OCI-LY1 (cell line): ENCODE data around the gene BRD7.
"Not testable (repeated sequence)": the region's sequence is repeated elsewhere in the genome, so short reads cannot be mapped to it uniquely, and the experiment has no call there.

Source experiments
- H2AFZ ChIP-seq: fragments of 200-600 bp; sonication (generic), shearing (Covaris generic); 2 replicates; pipeline ENCODE4 v1.6.0; 2014; ENCODE audit warnings: antibody characterized with exemption, mild to moderate bottlenecking, low read length
- H3F3A ChIP-seq: fragments of 200-600 bp; sonication (generic), shearing (Covaris generic); 2 replicates; pipeline ENCODE4 v1.6.0; 2014; ENCODE audit warnings: mild to moderate bottlenecking, antibody characterized with exemption, low read length, moderate library complexity; ENCODE audit not compliant: insufficient read depth
- H3K27ac ChIP-seq: fragments of 200-600 bp; sonication (generic); 2 replicates; pipeline ENCODE4 v1.5.1; 2014; ENCODE audit warnings: low read length, mixed run types, mild to moderate bottlenecking, low read depth; ENCODE audit not compliant: poor library complexity, severe bottlenecking
- H3K27me3 ChIP-seq: fragments of 200-600 bp; sonication (generic); 2 replicates; pipeline ENCODE4 v1.6.0; 2014; ENCODE audit warnings: antibody characterized with exemption, mild to moderate bottlenecking, low read length, moderate library complexity; ENCODE audit not compliant: insufficient read depth
- H3K36me3 ChIP-seq: fragments of 200-600 bp; sonication (generic); 2 replicates; pipeline ENCODE4 v1.6.1; 2014; ENCODE audit warnings: mild to moderate bottlenecking, antibody characterized with exemption, low read length, moderate library complexity, mixed read lengths; ENCODE audit not compliant: insufficient read depth
- H3K4me1 ChIP-seq: fragments of 200-600 bp; sonication (generic); 2 replicates; pipeline ENCODE4 v1.5.1; 2014; ENCODE audit warnings: mild to moderate bottlenecking, low read length, moderate library complexity; ENCODE audit not compliant: insufficient read depth, severe bottlenecking
- H3K4me2 ChIP-seq: fragments of 200-600 bp; sonication (generic), shearing (Covaris generic); 2 replicates; pipeline ENCODE4 v1.6.1; 2014; ENCODE audit warnings: low read length
- H3K4me3 ChIP-seq: fragments of 200-600 bp; sonication (generic); 2 replicates; pipeline ENCODE4 v1.5.1; 2014; ENCODE audit warnings: low read length, low read depth, mild to moderate bottlenecking, mixed read lengths; ENCODE audit not compliant: poor library complexity, severe bottlenecking
- H3K79me2 ChIP-seq: fragments of 200-600 bp; shearing (Covaris generic); 2 replicates; pipeline ENCODE4 v1.6.1; 2016; ENCODE audit warnings: mixed run types, low read length, mixed read lengths; ENCODE audit not compliant: insufficient read depth
- H3K9ac ChIP-seq: fragments of 200-600 bp; sonication (generic), shearing (Covaris generic); 2 replicates; pipeline ENCODE4 v1.6.1; 2014; ENCODE audit warnings: mild to moderate bottlenecking, low read length, mixed read lengths
- H3K9me2 ChIP-seq: fragments of 200-600 bp; sonication (generic), shearing (Covaris generic); 2 replicates; pipeline ENCODE4 v1.6.1; 2014; ENCODE audit warnings: low read depth, mild to moderate bottlenecking, low read length, mixed read lengths
- H3K9me3 ChIP-seq: fragments of 200-600 bp; shearing (Covaris generic); 2 replicates; pipeline ENCODE4 v1.6.1; 2014; ENCODE audit warnings: low read length, mixed read lengths
- H4K20me1 ChIP-seq: fragments of 200-600 bp; sonication (generic), shearing (Covaris generic); 2 replicates; pipeline ENCODE4 v1.6.0; 2016; ENCODE audit warnings: mild to moderate bottlenecking, low read length; ENCODE audit not compliant: insufficient read depth
- EZH2 ChIP-seq: fragments of 200-600 bp; sonication (generic), shearing (Covaris generic); IDR thresholded peaks from 2 replicates; pipeline ENCODE4 v1.8.0; 2017; ENCODE audit warnings: borderline replicate concordance, mixed run types, mild to moderate bottlenecking, antibody characterized with exemption, low read length, moderate library complexity, mixed read lengths
- TF ChIP-seq, protein P1 (sequence below): fragments of 200-600 bp; sonication (generic), shearing (Covaris generic); IDR thresholded peaks from 2 replicates; pipeline ENCODE4 v1.5.1; 2017; ENCODE audit warnings: mild to moderate bottlenecking, antibody characterized with exemption, low read length, moderate library complexity, mixed read lengths

BRD7 gene

DNA sequence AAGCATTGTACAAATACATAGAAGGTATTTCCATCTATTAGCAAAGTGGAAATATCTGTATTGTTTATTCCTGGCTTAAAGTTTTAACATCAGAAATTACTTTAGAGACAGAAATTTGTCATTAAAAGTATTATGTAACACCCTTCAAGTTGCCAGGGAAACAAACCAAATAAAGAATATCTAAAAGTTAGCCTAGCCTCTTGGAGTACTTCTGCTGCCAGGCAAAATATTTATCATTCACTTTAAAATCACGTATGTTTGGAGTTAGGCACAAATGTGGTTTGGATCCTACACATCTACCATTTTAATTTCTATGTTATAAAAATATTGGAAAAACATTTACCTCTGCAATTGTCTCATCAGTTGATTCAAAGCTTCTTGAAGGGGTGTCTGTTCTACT lies 14.7 kb downstream of the BRD7 start:
- 0 out of 2 replicates have a peak, but pooled peaks cover 5% of the 10 kb centered on the region for H3F3A ChIP-seq
- no peaks in the 10 kb centered on the region for H3K9me2 ChIP-seq
- H3K4me3 ChIP-seq = no peak overlapping the region
- TF ChIP-seq, protein P1, sequence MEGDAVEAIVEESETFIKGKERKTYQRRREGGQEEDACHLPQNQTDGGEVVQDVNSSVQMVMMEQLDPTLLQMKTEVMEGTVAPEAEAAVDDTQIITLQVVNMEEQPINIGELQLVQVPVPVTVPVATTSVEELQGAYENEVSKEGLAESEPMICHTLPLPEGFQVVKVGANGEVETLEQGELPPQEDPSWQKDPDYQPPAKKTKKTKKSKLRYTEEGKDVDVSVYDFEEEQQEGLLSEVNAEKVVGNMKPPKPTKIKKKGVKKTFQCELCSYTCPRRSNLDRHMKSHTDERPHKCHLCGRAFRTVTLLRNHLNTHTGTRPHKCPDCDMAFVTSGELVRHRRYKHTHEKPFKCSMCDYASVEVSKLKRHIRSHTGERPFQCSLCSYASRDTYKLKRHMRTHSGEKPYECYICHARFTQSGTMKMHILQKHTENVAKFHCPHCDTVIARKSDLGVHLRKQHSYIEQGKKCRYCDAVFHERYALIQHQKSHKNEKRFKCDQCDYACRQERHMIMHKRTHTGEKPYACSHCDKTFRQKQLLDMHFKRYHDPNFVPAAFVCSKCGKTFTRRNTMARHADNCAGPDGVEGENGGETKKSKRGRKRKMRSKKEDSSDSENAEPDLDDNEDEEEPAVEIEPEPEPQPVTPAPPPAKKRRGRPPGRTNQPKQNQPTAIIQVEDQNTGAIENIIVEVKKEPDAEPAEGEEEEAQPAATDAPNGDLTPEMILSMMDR = no peak
- no peak for TF ChIP-seq EZH2
- no peaks in the 10 kb centered on the region for H3K4me1 ChIP-seq
- H3K27ac ChIP-seq = no peak overlapping the region
- H3K9ac ChIP-seq = no peak overlapping the region
- H3K27me3 ChIP-seq = no peaks in the 10 kb centered on the region
- no peaks in the 10 kb centered on the region for H3K9me3 ChIP-seq
- no peak overlapping the region for H3K4me2 ChIP-seq
- H4K20me1 ChIP-seq = 0 out of 2 replicates have a peak, but pooled peaks cover 4% of the 10 kb centered on the region
- H3K79me2 ChIP-seq = peaks cover 6% of the 10 kb centered on the region; the same call in 1 of the 2 replicates
- no peak overlapping the region for H2AFZ ChIP-seq
- peaks cover 73% of the 10 kb centered on the region for H3K36me3 ChIP-seq

DNA sequence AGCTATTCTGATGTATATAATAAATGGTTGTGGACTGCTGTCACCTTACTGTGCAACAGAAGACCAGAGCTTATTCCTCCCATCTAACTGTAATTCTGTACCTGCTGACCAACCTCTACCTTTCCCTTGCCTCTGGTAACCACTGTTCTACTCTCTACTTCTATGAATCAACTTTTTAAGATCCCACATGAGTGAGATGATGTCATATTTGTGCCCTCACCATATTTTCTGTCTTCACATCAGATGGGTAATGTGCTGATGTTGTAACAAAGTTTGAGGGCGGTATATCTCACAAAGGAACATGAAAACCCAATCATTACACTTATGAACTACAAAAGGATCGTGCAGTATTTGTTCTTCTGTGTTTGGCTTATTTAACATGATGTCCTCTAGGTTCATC lies 16.8 kb downstream of the BRD7 start:
- H3K9me2 ChIP-seq = no peaks in the 10 kb centered on the region
- H4K20me1 ChIP-seq = 0 out of 2 replicates have a peak, but pooled peaks cover 4% of the 10 kb centered on the region
- H3K4me2 ChIP-seq = no peak overlapping the region
- peaks cover 63% of the 10 kb centered on the region for H3K36me3 ChIP-seq
- no peak overlapping the region for H3K27ac ChIP-seq
- H3K9ac ChIP-seq = no peak overlapping the region
- no peak for TF ChIP-seq EZH2
- TF ChIP-seq, protein P1 = no peak
- no peak overlapping the region for H2AFZ ChIP-seq
- no peaks in the 10 kb centered on the region for H3K27me3 ChIP-seq
- H3K4me1 ChIP-seq = no peaks in the 10 kb centered on the region
- H3F3A ChIP-seq = 0 out of 2 replicates have a peak, but pooled peaks cover 5% of the 10 kb centered on the region
- no peak overlapping the region for H3K4me3 ChIP-seq
- no peaks in the 10 kb centered on the region for H3K9me3 ChIP-seq
- H3K79me2 ChIP-seq = no peaks in the 10 kb centered on the region; the same call in 1 of the 2 replicates

DNA sequence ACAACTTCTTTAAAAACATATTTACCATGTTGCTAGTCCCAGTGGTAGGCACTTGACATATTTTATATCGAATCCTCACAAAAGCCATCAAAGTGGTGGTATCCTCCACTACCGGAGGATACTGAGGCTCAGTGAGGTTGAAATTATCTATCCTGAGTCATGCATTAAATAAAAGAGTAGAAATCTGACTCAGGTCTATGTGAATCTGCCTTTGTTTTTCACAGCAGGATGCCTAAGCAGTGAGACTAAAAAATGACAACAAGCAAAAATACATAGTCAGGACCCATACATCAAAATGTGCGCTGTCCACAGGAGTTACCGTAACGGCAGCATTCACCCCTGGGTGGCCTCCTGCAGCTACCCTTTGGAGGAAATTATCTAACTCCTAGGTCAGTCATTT lies 17.7 kb downstream of the BRD7 start:
- Histone ChIP-seq H3K9me3 (no peaks in the 10 kb centered on the region), H3K9ac (no peak overlapping the region), H2AFZ (no peak overlapping the region), H3K4me3 (no peak overlapping the region), H3F3A (0 out of 2 replicates have a peak, but pooled peaks cover 5% of the 10 kb centered on the region), H3K27ac (no peak overlapping the region), H3K4me2 (no peak overlapping the region), H3K4me1 (no peaks in the 10 kb centered on the region), H3K79me2 (no peaks in the 10 kb centered on the region; the same call in 1 of the 2 replicates), H3K36me3 (peaks cover 60% of the 10 kb centered on the region), H3K9me2 (no peaks in the 10 kb centered on the region), H4K20me1 (0 out of 2 replicates have a peak, but pooled peaks cover 4% of the 10 kb centered on the region), H3K27me3 (no peaks in the 10 kb centered on the region)
- TF ChIP-seq, protein P1 = no peak
- TF ChIP-seq EZH2 = no peak

DNA sequence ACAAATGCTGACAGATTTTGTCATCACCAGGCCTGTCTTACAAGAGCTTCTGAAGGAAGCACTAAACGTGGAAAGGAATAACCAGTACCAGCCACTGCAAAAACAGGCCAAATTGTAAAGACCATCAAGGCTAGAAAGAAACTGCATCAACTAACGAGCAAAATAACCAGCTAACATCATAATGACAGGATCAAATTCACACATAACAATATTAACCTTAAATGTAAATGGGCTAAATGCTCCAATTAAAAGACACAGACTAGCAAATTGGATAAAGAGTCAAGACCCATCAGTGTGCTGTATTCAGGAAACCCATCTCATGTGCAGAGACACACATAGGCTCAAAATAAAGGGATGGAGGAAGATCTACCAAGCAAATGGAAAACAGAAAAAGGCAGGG lies 23.6 kb downstream of the BRD7 start:
- not testable (repeated sequence) for H3K9me3 ChIP-seq, H3K4me1 ChIP-seq, H3K4me3 ChIP-seq, H3K27ac ChIP-seq, H3K27me3 ChIP-seq, H3K4me2 ChIP-seq, H2AFZ ChIP-seq, H4K20me1 ChIP-seq, H3F3A ChIP-seq, H3K9ac ChIP-seq, H3K9me2 ChIP-seq, H3K79me2 ChIP-seq
- H3K36me3 ChIP-seq = peaks cover 58% of the 10 kb centered on the region

DNA sequence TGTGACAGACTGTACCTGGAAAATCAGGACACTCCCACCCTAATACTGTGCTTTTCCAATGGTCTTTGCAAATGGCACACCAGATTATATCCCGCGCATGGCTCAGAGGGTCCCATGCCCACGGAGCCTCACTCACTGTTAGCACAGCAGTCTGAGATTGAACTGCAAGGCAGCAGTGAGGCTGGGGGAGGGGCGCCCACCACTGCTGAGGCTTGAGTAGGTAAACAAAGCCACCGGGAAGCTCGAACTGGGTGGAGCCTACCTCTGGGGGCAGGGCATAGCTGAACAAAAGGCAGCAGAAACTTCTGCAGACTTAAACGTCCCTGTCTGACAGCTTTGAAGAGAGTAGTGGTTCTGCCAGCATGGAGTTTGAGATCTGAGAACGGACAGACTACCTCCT lies 25.2 kb downstream of the BRD7 start:
- H3K4me3 ChIP-seq, H3K9me3 ChIP-seq, H3K9ac ChIP-seq, H3K4me2 ChIP-seq, H3K27me3 ChIP-seq, H4K20me1 ChIP-seq, H3F3A ChIP-seq, H3K27ac ChIP-seq, H2AFZ ChIP-seq, H3K79me2 ChIP-seq, H3K4me1 ChIP-seq, H3K9me2 ChIP-seq: not testable (repeated sequence)
- peaks cover 54% of the 10 kb centered on the region for H3K36me3 ChIP-seq
